ENCODE measurements around the gene SPRING1. TPM values are rescaled to one million over a fixed set of nuclear protein-coding genes. Genes with fewer than 3 reads are reported as not detected.
"Not testable (repeated sequence)": the region's sequence is repeated elsewhere in the genome, so short reads cannot be mapped to it uniquely, and the experiment has no call there.

SPRING1 gene
- polyA plus RNA-seq (2013, experiment 1 of 2; ENCODE audit: insufficient read length): 20.0 TPM
- 18.8 TPM for polyA plus RNA-seq (2013, experiment 2 of 2; ENCODE audit: insufficient read length)

GRCh38 chr12:116737774-116738657, at the start of gene SPRING1, which contains the start of gene RNFT2:
Gene SPRING1, minus strand, starts transcription at chr12:116738069. Its CDS starts 169 bp downstream, at chr12:116737900.
Gene RNFT2, plus strand, starts transcription at chr12:116738315. Its CDS starts 2,183 bp downstream, at chr12:116740498.
- DNase-seq: peak; percentile 99

GRCh38 chr12:116784238-116784612, 46.4 kb upstream of the SPRING1 start:
- DNase-seq: peak; percentile 9

GRCh38 chr12:116783525-116784237, 45.8 kb upstream of the SPRING1 start:
- no peak for DNase-seq

- no peak for DNase-seq
Observed at GRCh38 chr12:116780942-116781341, 43.1 kb upstream of the SPRING1 start.

- DNase-seq: no peak
Observed at GRCh38 chr12:116779597-116779996, 41.7 kb upstream of the SPRING1 start.

- DNase-seq: no peak
Observed at GRCh38 chr12:116777245-116777644, 39.4 kb upstream of the SPRING1 start.

- DNase-seq: no peak
Observed at GRCh38 chr12:116774020-116774419, 36.2 kb upstream of the SPRING1 start.

- peak; percentile 14 for DNase-seq
Observed at GRCh38 chr12:116773276-116773731, 35.4 kb upstream of the SPRING1 start.

- DNase-seq: no peak
Observed at GRCh38 chr12:116771651-116772050, 33.8 kb upstream of the SPRING1 start.

- no peak for DNase-seq
Observed at GRCh38 chr12:116766746-116767145, 28.9 kb upstream of the SPRING1 start.

- no peak for DNase-seq
Observed at GRCh38 chr12:116766285-116766684, 28.4 kb upstream of the SPRING1 start.

GRCh38 chr12:116765271-116765670, 27.4 kb upstream of the SPRING1 start:
- DNase-seq: peak; percentile 7

- no peak for DNase-seq
Observed at GRCh38 chr12:116761499-116761898, 23.6 kb upstream of the SPRING1 start.

- DNase-seq: no peak
Observed at GRCh38 chr12:116760622-116761020, 22.8 kb upstream of the SPRING1 start.

- no peak for DNase-seq
Observed at GRCh38 chr12:116759783-116760621, 22.1 kb upstream of the SPRING1 start.

- not testable (repeated sequence) for DNase-seq
Observed at GRCh38 chr12:116754783-116755182, 16.9 kb upstream of the SPRING1 start.

- not testable (repeated sequence) for DNase-seq
Observed at GRCh38 chr12:116754097-116754496, 16.2 kb upstream of the SPRING1 start.

GRCh38 chr12:116750298-116750697, 12.4 kb upstream of the SPRING1 start:
- no peak for DNase-seq

GRCh38 chr12:116749884-116750283, 12.0 kb upstream of the SPRING1 start:
- no peak for DNase-seq

- no peak for DNase-seq
Observed at GRCh38 chr12:116745554-116745953, 7.7 kb upstream of the SPRING1 start.

- no peak for DNase-seq
Observed at GRCh38 chr12:116744766-116745165, 6.9 kb upstream of the SPRING1 start.

- not testable (repeated sequence) for DNase-seq
Observed at GRCh38 chr12:116742787-116743186, 4.9 kb upstream of the SPRING1 start.

Measured in fibroblast of skin of scalp (primary cell).